IMR-90 (cell line): ENCODE results near the gene PAPPA. TPM values are rescaled to one million over a fixed set of nuclear protein-coding genes. Genes with fewer than 3 reads are reported as not detected.
A peak's percentile ranks its signal among the peaks of the same experiment; 100 is the strongest.

Source experiments
- ATAC-seq: fragments of 200-7000 bp; cut with Tn5 transposase; 2 replicates; pipeline ENCODE4 v1.9.1; 2020; ENCODE audit warnings: low read depth, mild to moderate bottlenecking, moderate library complexity
- BruUV-seq: library from RNA; stranded (reverse); fragments of 400-500 nt; replicated peaks from 2 replicates; lab custom pipeline; 2021; lab: Mats Ljungman, UMichigan
- CTCF ChIA-PET: fragments of 300-600 bp; formaldehyde crosslinking; extraction: SDS; loops from one replicate; lab custom pipeline; 2021; ENCODE audit warnings: antibody characterized with exemption; lab: Yijun Ruan, JAX
- POLR2A ChIA-PET: fragments of 300-600 bp; sonication (Branson Sonifier 250); formaldehyde crosslinking; loops from one replicate; lab custom pipeline; 2022; ENCODE audit warnings: antibody characterized with exemption; ENCODE audit not compliant: unreplicated experiment; lab: Charles Lee
- DNase-seq: peaks from one replicate; pipeline ENCODE4 v3.0.0; 2013
- H2AFZ ChIP-seq: replicated peaks from 2 replicates; pipeline ENCODE3; 2013; ENCODE audit warnings: low read length, mild to moderate bottlenecking; ENCODE audit not compliant: poor library complexity
- H2AK5ac ChIP-seq: 2 replicates; pipeline ENCODE4 v1.6.1; 2013; ENCODE audit warnings: low read depth, low read length, inconsistent platforms
- H2AK9ac ChIP-seq: replicated peaks from 2 replicates; pipeline ENCODE3; 2013; ENCODE audit warnings: mild to moderate bottlenecking, low read depth, low read length, moderate library complexity; ENCODE audit not compliant: poor library complexity
- H2BK120ac ChIP-seq: 2 replicates; pipeline ENCODE4 v1.6.1; 2013; ENCODE audit warnings: low read depth, low read length, inconsistent platforms
- H2BK15ac ChIP-seq: 3 replicates; pipeline ENCODE4 v1.6.1; 2013; ENCODE audit warnings: low read depth, low read length, inconsistent platforms
- H2BK20ac ChIP-seq: 2 replicates; pipeline ENCODE4 v1.6.1; 2013; ENCODE audit warnings: low read depth, mild to moderate bottlenecking, inconsistent platforms, low read length, moderate library complexity
- H2BK5ac ChIP-seq: 2 replicates; pipeline ENCODE4 v1.6.1; 2013; ENCODE audit warnings: mild to moderate bottlenecking, low read depth, low read length, inconsistent platforms; ENCODE audit not compliant: poor library complexity, severe bottlenecking
- H3K14ac ChIP-seq: replicated peaks from 2 replicates; pipeline ENCODE4 v1.6.1; 2013; ENCODE audit warnings: low read depth, low read length, inconsistent platforms
- H3K18ac ChIP-seq: 2 replicates; pipeline ENCODE4 v1.6.1; 2013; ENCODE audit warnings: low read depth, low read length, control low read depth
- H3K23ac ChIP-seq: 2 replicates; pipeline ENCODE4 v1.6.1; 2013; ENCODE audit warnings: low read depth, low read length, inconsistent platforms
- H3K27ac ChIP-seq: 2 replicates; pipeline ENCODE4 v1.5.1; 2013; ENCODE audit warnings: mild to moderate bottlenecking, control low read depth, low read length; ENCODE audit not compliant: insufficient read depth
- H3K27me3 ChIP-seq: 2 replicates; pipeline ENCODE4 v1.6.1; 2013; ENCODE audit warnings: low read length; ENCODE audit not compliant: control insufficient read depth, insufficient read depth
- H3K36me3 ChIP-seq: 2 replicates; pipeline ENCODE4 v1.6.1; 2013; ENCODE audit warnings: low read length, mixed read lengths; ENCODE audit not compliant: control insufficient read depth, insufficient read depth
- H3K4ac ChIP-seq: 2 replicates; pipeline ENCODE4 v1.6.1; 2013; ENCODE audit warnings: low read depth, low read length, inconsistent platforms
- H3K4me1 ChIP-seq: 2 replicates; pipeline ENCODE4 v1.6.1; 2013; ENCODE audit warnings: low read length, mixed read lengths; ENCODE audit not compliant: control insufficient read depth, insufficient read depth
- H3K4me2 ChIP-seq: 2 replicates; pipeline ENCODE4 v1.6.1; 2013; ENCODE audit warnings: low read depth, mild to moderate bottlenecking, control low read depth, low read length, moderate library complexity
- H3K4me3 ChIP-seq: 2 replicates; pipeline ENCODE4 v1.5.1; 2013; ENCODE audit warnings: low read depth, mild to moderate bottlenecking, control low read depth, low read length, moderate library complexity; ENCODE audit not compliant: insufficient read depth
- H3K56ac ChIP-seq: 2 replicates; pipeline ENCODE4 v1.6.1; 2013; ENCODE audit warnings: low read length, inconsistent platforms; ENCODE audit not compliant: insufficient read depth; ENCODE audit errors: extremely low read depth
- H3K79me1 ChIP-seq, 2 experiments: 2 replicates each; pipeline ENCODE4 v1.6.1; 2013; ENCODE audit warnings: low read length in 2 of 2, inconsistent platforms in 1 of 2, low read depth in 1 of 2
- H3K9ac ChIP-seq: 2 replicates; pipeline ENCODE4 v1.6.1; 2013; ENCODE audit warnings: low read depth, low read length, control low read depth
- H3K9me1 ChIP-seq: 2 replicates; pipeline ENCODE4 v1.6.1; 2013; ENCODE audit warnings: low read length, inconsistent platforms; ENCODE audit not compliant: insufficient read depth
- H3K9me3 ChIP-seq: 2 replicates; pipeline ENCODE4 v1.6.1; 2013; ENCODE audit warnings: low read length; ENCODE audit not compliant: control insufficient read depth, insufficient read depth
- H4K20me1 ChIP-seq: 2 replicates; pipeline ENCODE4 v1.6.1; 2013; ENCODE audit warnings: low read length, inconsistent platforms; ENCODE audit not compliant: insufficient read depth
- H4K5ac ChIP-seq: 2 replicates; pipeline ENCODE4 v1.6.1; 2013; ENCODE audit warnings: mild to moderate bottlenecking, low read depth, low read length, control low read depth
- H4K8ac ChIP-seq, 2 experiments: 2 replicates each; pipeline ENCODE4 v1.6.1; 2013; ENCODE audit warnings: low read depth in 2 of 2, low read length in 2 of 2, control low read depth in 1 of 2, inconsistent platforms in 1 of 2
- H4K91ac ChIP-seq: 2 replicates; pipeline ENCODE4 v1.6.1; 2013; ENCODE audit warnings: low read depth, low read length, inconsistent platforms; ENCODE audit not compliant: insufficient read depth
- CEBPB ChIP-seq: IDR thresholded peaks from 2 replicates; pipeline ENCODE4 v1.6.1; 2012; ENCODE audit warnings: low read depth, low read length, improper control_type of control experiment
- CHD1 ChIP-seq: IDR thresholded peaks from 2 replicates; pipeline ENCODE4 v1.6.1; 2012; ENCODE audit warnings: low read depth, low read length, improper control_type of control experiment
- CTCF ChIP-seq: conservative IDR thresholded peaks from 2 replicates; pipeline ENCODE4 v1.5.1; 2012; ENCODE audit warnings: mild to moderate bottlenecking, low read depth, low read length, improper control_type of control experiment
- ELK1 ChIP-seq: fragments of 150-350 bp; IDR thresholded peaks from 2 replicates; pipeline ENCODE4 v1.6.1; 2016; ENCODE audit warnings: low read depth, mild to moderate bottlenecking, low read length, moderate library complexity, borderline replicate concordance
- MAFK ChIP-seq: IDR thresholded peaks from 2 replicates; pipeline ENCODE4 v1.6.1; 2012; ENCODE audit warnings: low read depth, low read length, improper control_type of control experiment
- MAZ ChIP-seq: IDR thresholded peaks from 2 replicates; pipeline ENCODE4 v1.6.1; 2012; ENCODE audit warnings: low read depth, mild to moderate bottlenecking, low read length, improper control_type of control experiment, moderate library complexity, borderline replicate concordance
- MXI1 ChIP-seq: IDR thresholded peaks from 2 replicates; pipeline ENCODE4 v1.6.1; 2012; ENCODE audit warnings: low read depth, mild to moderate bottlenecking, low read length, moderate library complexity, borderline replicate concordance
- POLR2A ChIP-seq: IDR thresholded peaks from 2 replicates; pipeline ENCODE4 v1.6.1; 2012; ENCODE audit warnings: mild to moderate bottlenecking, low read depth, low read length
- RAD21 ChIP-seq: IDR thresholded peaks from 2 replicates; pipeline ENCODE4 v1.6.1; 2012; ENCODE audit warnings: low read length, improper control_type of control experiment
- RCOR1 ChIP-seq: IDR thresholded peaks from 2 replicates; pipeline ENCODE4 v1.6.1; 2012; ENCODE audit warnings: mild to moderate bottlenecking, low read length, improper control_type of control experiment; ENCODE audit not compliant: insufficient replicate concordance
- RFX5 ChIP-seq: IDR thresholded peaks from 2 replicates; pipeline ENCODE4 v1.8.0; 2012; ENCODE audit warnings: low read depth, mild to moderate bottlenecking, low read length, moderate library complexity
- SMC3 ChIP-seq: fragments of 150-350 bp; IDR thresholded peaks from 2 replicates; pipeline ENCODE4 v1.6.1; 2016; ENCODE audit warnings: low read depth, mild to moderate bottlenecking, antibody characterized with exemption, low read length, moderate library complexity
- USF2 ChIP-seq: fragments of 150-350 bp; IDR thresholded peaks from 2 replicates; pipeline ENCODE4 v1.6.1; 2017; ENCODE audit warnings: mild to moderate bottlenecking, antibody characterized with exemption, low read length, low read depth
- WGBS, 2 experiments: methylation state at CpG; one replicate each; pipeline versions ENCODE4 v1.1.5 to v1.1.7; 2013; ENCODE audit warnings: missing lambda C conversion rate in 2 of 2; ENCODE audit not compliant: insufficient read length in 1 of 2; ENCODE audit errors: extremely low coverage in 2 of 2; 5-methylcytosine and 5-hydroxymethylcytosine counted together
- dilution Hi-C: fragments of 300-500 bp; cut with HindIII; formaldehyde crosslinking; loops from one replicate; pipeline ENCODE4 v1.14.3; 2018; ENCODE audit warnings: low sequenced_read_pairs; ENCODE audit not compliant: unreplicated experiment
- in situ Hi-C: fragments of 300-500 bp; cut with MboI; formaldehyde crosslinking; loops from 3 replicates; pipeline ENCODE4 v1.14.3; 2019; ENCODE audit warnings: low sequenced_read_pairs, inconsistent platforms, mixed read lengths
- intact Hi-C: fragments of 100-400 bp; cut with micrococcal nuclease; formaldehyde crosslinking; loops from 2 replicates; pipeline ENCODE4 v1.10.0; 2022
- polyA plus RNA-seq, 3 experiments: library from polyadenylated mRNA; depleted of rRNA; stranded (reverse); fragments of >200 nt; gene quantifications; 2 replicates each; pipeline ENCODE4 v1.2.3, GENCODE V29; 2012; ENCODE audit warnings: low replicate concordance in 1 of 3
- total RNA-seq: library from RNA; depleted of rRNA; stranded (reverse); fragments of >200 nt; gene quantifications from 2 replicates; pipeline ENCODE4 v1.2.3, GENCODE V29; 2012

Gene PAPPA
- total and polyA plus RNA-seq, 2 of the 4 experiments (the other 2 are of a cell fraction) = 8.3 to 12.4 TPM

- Histone ChIP-seq H3K79me1 (peaks cover 19 to 21% of the 10 kb centered on the region in 2 experiments), H2AK5ac (no peak overlapping the region; the same call in 1 of the 2 replicates), H2BK15ac (no peak overlapping the region), H3K4ac (no peak overlapping the region), H3K9me1 (peaks cover 4% of the 10 kb centered on the region; the same call in 1 of the 2 replicates), H3K27me3 (no peaks in the 10 kb centered on the region), H2AFZ (no peak overlapping the region), H2BK5ac (no peak overlapping the region), H2BK120ac (no peak overlapping the region), H4K5ac (peak overlapping the region; percentile 12; the same call in 1 of the 2 replicates), H4K8ac (no peak overlapping the region), H3K9me3 (no peaks in the 10 kb centered on the region), H3K56ac (no peak overlapping the region), H3K4me3 (no peak overlapping the region), H3K9ac (no peak overlapping the region), H3K14ac (no peak overlapping the region), H4K91ac (no peak overlapping the region), H3K4me2 (no peak overlapping the region), H3K4me1 (peaks cover 2% of the 10 kb centered on the region; the same call in 1 of the 2 replicates), H4K20me1 (peaks cover 11% of the 10 kb centered on the region; the same call in 1 of the 2 replicates), H3K27ac (peak overlapping the region; percentile 39; the same call in 1 of the 2 replicates), H3K36me3 (peaks cover 66% of the 10 kb centered on the region), H2BK20ac (no peak overlapping the region), H3K23ac (no peak overlapping the region), H3K18ac (peak overlapping the region; percentile 17), H2AK9ac (no peak overlapping the region)
- no TSS peak for BruUV-seq
- dilution Hi-C loops (no loop called here), in situ Hi-C loops (no loop called here), intact Hi-C loops (loop anchor here (1.0 to 2.0 kb wide), 3 partner anchors 52 to 615 kb away; no protein-coding TSS in a partner anchor)
- ChIA-PET CTCF (interaction anchor here (0.9 to 1.5 kb wide), 4 partner anchors 25 to 615 kb away, joined by 3 to 8 read pairs (median 4); no protein-coding TSS in a partner anchor), POLR2A (no interaction called here)
- peak; percentile 63 for ATAC-seq
- DNase-seq = peak; percentile 76
- WGBS, 2 experiments = 14% methylated on average over 2 of the region's 5 CpGs; no CpG with 5 or more reads in 1 of the 2 experiments
- TF ChIP-seq USF2 = no peak
- 0 out of 2 replicates have a peak, but pooled peaks have one; percentile 13 for TF ChIP-seq CEBPB
- no peak for TF ChIP-seq POLR2A
- no peak for TF ChIP-seq RFX5
- TF ChIP-seq CTCF = peak; percentile 37
- TF ChIP-seq MXI1 = no peak
- TF ChIP-seq CHD1 = no peak
- TF ChIP-seq MAZ = no peak
- TF ChIP-seq ELK1 = no peak
- TF ChIP-seq MAFK = 0 out of 2 replicates have a peak, but pooled peaks have one; percentile 4
- TF ChIP-seq SMC3 = peak; percentile 36; the same call in 1 of the 2 replicates
- peak; percentile 50 for TF ChIP-seq RAD21
- no peak for TF ChIP-seq RCOR1
Observed at GRCh38 chr9:116208417-116209232, 55.0 kb downstream of the PAPPA start.
